ENCODE measurements around the gene NINJ2.

The NINJ2 gene

DNA sequence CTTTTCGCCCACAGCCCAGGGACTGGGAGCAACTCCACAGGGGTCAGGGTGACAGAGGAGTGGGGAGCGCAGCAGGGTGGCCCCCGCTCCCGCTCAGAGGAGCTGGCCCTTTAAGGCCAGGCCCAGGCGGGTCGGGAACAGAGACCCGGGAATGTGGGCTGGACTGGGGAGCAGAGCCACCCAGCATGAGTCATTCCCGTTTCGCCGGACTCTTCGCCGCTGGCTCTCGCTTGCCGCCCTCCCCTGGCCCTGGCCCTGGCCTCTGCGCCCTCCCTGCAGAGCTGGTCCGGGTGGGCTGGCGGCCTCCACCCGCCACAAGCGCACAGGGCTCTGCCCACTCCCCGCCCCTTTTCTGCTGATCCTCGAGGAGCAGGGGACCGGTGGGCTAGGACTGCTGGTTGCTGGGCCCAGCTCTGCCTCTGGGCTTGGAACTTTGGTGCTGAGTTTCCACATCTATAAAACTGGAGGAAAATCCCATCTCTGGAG is 92.8 kb downstream of the NINJ2 start:
- TF ChIP-seq GATA2 (IDR thresholded peaks at IDR 0.05; ENCODE audit: low read depth, low read length) (no peak), GATA3 (IDR thresholded peaks at IDR 0.05; ENCODE audit: low read depth, low read length) (no peak)

- TF ChIP-seq GATA3 (IDR thresholded peaks at IDR 0.05; ENCODE audit: low read depth, low read length) (no peak), GATA2 (IDR thresholded peaks at IDR 0.05; ENCODE audit: low read depth, low read length) (no peak)
Measured at GRCh38 chr12:569803-570434, 93.3 kb downstream of the NINJ2 start.

DNA sequence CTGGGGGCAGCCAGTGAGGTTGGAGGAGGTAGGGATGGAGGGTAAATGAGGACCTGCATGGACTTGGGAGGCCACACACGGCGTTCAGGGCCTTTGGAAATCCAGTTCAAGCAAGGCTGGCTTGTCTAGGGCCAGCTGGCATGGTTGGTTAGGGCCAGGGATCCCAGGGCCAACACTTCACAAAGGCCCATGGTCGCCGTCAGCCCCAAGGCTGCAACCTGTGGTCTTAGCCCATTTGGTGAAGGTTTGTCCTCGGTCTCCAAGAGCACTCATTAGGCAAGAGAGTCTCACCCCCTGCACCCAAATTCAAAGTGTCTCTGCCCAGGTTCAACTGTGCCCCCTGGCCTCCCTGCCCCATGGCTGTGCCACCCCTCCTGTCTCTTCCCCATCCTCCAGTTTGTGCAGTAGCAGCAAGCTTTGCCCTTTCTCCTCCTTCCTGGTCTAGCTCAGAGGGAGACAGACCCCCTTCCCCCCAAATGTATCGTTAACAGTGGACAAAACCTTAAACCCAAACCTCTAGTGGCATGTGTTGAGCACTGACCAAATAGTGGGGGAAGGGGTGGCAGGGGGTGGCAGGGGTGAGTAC is 94.1 kb downstream of the NINJ2 start:
- TF ChIP-seq GATA3 (IDR thresholded peaks at IDR 0.05; ENCODE audit: low read depth, low read length), result no peak
- TF ChIP-seq GATA2 (IDR thresholded peaks at IDR 0.05; ENCODE audit: low read depth, low read length), result no peak

DNA sequence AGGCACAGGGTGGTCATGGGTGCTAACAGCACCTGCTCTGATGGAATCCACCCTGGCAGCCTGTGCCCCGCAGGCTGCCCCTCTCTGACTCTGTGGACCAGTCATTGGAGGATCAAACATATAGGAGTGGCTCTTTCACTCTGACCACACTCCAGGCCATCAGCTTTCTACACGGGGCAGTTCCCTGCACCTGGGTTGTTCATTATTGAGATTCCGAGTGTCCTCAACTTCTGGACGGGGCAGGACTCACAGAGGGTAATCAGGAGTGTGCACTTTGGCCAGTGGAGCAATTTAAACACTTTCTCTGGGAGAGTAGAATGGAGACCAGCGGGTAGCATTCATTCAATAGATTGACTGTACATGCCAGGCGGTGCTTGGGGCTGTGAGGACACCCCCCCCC is 94.8 kb downstream of the NINJ2 start:
- TF ChIP-seq GATA2 (IDR thresholded peaks at IDR 0.05; ENCODE audit: low read depth, low read length) (no peak), GATA3 (IDR thresholded peaks at IDR 0.05; ENCODE audit: low read depth, low read length) (no peak)

- TF ChIP-seq GATA2 (IDR thresholded peaks at IDR 0.05; ENCODE audit: low read depth, low read length) (no peak), GATA3 (IDR thresholded peaks at IDR 0.05; ENCODE audit: low read depth, low read length) (no peak)
Measured at GRCh38 chr12:565589-566105, 97.6 kb downstream of the NINJ2 start.

- no peak for TF ChIP-seq GATA3 (IDR thresholded peaks at IDR 0.05; ENCODE audit: low read depth, low read length)
- TF ChIP-seq GATA2 (IDR thresholded peaks at IDR 0.05; ENCODE audit: low read depth, low read length), result no peak
Measured at GRCh38 chr12:565161-565560, 98.1 kb downstream of the NINJ2 start.

DNA sequence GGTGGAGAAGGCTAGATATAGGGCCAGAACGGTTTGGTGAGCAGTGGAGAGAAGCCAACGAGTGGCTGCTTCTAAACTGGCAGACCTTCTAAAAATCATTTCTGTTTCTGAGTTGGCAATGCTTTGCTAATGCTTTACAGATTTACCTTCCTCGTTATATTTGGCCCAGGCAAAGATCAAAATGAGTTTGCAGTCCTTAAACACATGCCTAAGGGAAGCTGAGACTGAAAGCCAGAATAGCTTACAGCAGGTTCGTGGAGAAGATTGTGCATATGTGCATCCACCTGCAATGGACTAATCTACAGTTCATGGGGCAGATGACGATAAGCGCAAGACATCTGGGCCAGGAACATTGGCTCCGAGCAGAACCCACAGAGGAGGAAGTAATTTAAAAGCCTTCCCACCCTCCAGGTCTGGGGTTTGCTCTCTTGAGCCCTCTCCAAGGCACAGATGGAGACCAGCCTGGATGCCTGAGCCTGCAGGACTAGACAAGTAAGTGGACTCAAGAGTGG is 99.4 kb downstream of the NINJ2 start:
- no peak for TF ChIP-seq GATA3 (IDR thresholded peaks at IDR 0.05; ENCODE audit: low read depth, low read length)
- TF ChIP-seq GATA2 (IDR thresholded peaks at IDR 0.05; ENCODE audit: low read depth, low read length), result no peak

GRCh38 chr12:563250-563781 is 99.9 kb downstream of the NINJ2 start:
- no peak for TF ChIP-seq GATA2 (IDR thresholded peaks at IDR 0.05; ENCODE audit: low read depth, low read length)
- TF ChIP-seq GATA3 (IDR thresholded peaks at IDR 0.05; ENCODE audit: low read depth, low read length), result no peak

GRCh38 chr12:562634-563033 is 100.6 kb downstream of the NINJ2 start:
- no peak for TF ChIP-seq GATA3 (IDR thresholded peaks at IDR 0.05; ENCODE audit: low read depth, low read length)
- TF ChIP-seq GATA2 (IDR thresholded peaks at IDR 0.05; ENCODE audit: low read depth, low read length), result no peak

DNA sequence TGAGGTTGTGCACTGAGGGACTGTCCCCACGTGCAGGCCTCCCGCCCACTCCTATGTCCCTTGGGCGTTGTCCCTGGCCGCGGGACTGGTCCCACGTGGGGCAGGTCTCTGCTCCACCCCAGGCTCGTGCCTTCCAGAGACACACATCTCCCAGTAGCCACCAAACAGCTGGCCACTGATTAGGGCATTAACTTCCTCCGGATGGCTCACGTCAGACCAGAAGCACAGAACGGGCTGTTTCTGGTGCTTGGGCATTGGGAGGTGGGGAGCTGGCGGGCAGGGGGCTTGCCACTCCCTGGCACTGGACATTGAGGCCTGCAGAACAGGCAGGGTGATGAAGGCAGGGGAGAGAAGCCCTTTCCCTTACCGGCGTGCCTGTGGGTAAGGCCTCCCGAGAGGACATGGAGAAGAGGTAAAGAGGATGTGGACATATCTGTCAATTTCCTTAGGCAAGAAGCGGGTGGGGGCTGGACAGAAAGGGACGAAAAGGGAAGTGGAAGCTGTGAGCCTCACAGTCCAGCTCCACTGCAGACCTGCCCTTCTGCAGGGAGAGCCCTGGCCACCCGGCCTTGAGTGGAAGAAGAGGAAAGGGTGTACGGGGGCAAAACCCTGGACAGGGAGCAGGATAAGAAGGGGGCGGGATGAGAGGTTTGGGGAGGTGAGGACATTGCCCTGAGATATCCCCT is 101.2 kb downstream of the NINJ2 start:
- TF ChIP-seq GATA3 (IDR thresholded peaks at IDR 0.05; ENCODE audit: low read depth, low read length), result no peak
- no peak for TF ChIP-seq GATA2 (IDR thresholded peaks at IDR 0.05; ENCODE audit: low read depth, low read length)

- TF ChIP-seq GATA3 (IDR thresholded peaks at IDR 0.05; ENCODE audit: low read depth, low read length), result no peak
- TF ChIP-seq GATA2 (IDR thresholded peaks at IDR 0.05; ENCODE audit: low read depth, low read length), result no peak
Measured at GRCh38 chr12:561391-561705, 101.9 kb downstream of the NINJ2 start.

GRCh38 chr12:560691-561390 is 102.4 kb downstream of the NINJ2 start:
- TF ChIP-seq GATA2 (IDR thresholded peaks at IDR 0.05; ENCODE audit: low read depth, low read length), result no peak
- TF ChIP-seq GATA3 (IDR thresholded peaks at IDR 0.05; ENCODE audit: low read depth, low read length), result no peak

DNA sequence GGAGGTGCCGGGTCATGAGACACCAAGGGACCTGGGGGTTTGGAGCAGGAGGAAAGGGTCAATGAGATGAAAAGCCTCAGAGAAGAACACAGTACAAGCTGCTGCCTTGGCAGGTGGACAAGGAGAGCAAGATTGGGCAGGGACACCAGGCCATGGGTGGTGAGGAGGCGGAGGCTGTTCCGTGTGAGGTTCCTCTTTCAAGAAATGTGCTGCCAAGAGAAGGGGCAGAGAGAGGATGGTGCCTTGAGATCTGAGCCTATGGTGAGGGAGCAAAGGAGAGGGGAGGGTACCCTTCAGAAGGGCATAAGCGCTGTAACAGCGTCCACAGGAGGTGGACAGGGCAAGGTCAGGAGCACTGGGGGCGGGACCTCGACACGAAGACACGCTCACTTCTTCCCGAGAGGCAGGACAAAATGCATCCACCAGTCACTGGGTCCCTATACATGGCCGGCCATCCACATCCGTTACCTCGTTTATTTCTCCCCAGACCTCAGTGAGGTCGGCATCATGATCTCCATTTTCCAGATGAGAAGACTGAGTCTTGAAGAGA is 103.3 kb downstream of the NINJ2 start:
- no peak for TF ChIP-seq GATA3 (IDR thresholded peaks at IDR 0.05; ENCODE audit: low read depth, low read length)
- no peak for TF ChIP-seq GATA2 (IDR thresholded peaks at IDR 0.05; ENCODE audit: low read depth, low read length)

All from SH-SY5Y (cell line).